ENCODE data around the gene LCN10.

The LCN10 gene

DNA sequence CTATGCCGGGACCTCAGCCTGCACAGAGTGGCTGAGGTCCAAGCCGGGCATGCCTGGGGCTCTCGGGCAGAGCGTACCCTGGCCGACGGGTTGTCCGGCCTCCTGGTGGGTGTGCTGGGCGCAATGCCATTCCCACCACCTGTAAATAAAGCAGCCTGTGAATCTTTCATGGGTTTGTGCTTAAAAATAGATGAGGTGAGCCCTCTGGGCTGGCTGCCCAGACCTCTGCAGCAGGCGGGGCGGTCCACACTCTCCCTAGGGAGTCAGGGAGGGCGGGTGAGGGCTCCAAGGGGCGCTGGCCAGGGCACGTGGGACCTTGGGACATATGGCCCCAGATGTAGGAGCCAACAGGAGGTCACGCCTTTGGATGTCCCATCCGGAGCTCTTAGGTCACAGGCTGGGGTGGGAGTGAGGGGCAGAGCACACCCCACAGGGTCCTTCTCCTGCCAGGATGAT is 51.9 kb downstream of the LCN10 start:
- no peak overlapping the region for H3K27ac ChIP-seq (replicated peaks)
- no peaks in the 10 kb centered on the region for H3K27me3 ChIP-seq (ENCODE audit: insufficient read depth, poor library complexity, severe bottlenecking)
- no peak overlapping the region for H3K4me3 ChIP-seq (replicated peaks; ENCODE audit: insufficient read depth, low read length)
- no peak for DNase-seq (ENCODE audit: low read depth in 1 of 2, low spot score in 1 of 2)
- TF ChIP-seq, protein P1, sequence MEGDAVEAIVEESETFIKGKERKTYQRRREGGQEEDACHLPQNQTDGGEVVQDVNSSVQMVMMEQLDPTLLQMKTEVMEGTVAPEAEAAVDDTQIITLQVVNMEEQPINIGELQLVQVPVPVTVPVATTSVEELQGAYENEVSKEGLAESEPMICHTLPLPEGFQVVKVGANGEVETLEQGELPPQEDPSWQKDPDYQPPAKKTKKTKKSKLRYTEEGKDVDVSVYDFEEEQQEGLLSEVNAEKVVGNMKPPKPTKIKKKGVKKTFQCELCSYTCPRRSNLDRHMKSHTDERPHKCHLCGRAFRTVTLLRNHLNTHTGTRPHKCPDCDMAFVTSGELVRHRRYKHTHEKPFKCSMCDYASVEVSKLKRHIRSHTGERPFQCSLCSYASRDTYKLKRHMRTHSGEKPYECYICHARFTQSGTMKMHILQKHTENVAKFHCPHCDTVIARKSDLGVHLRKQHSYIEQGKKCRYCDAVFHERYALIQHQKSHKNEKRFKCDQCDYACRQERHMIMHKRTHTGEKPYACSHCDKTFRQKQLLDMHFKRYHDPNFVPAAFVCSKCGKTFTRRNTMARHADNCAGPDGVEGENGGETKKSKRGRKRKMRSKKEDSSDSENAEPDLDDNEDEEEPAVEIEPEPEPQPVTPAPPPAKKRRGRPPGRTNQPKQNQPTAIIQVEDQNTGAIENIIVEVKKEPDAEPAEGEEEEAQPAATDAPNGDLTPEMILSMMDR (IDR thresholded peaks at IDR 0.05; ENCODE audit: insufficient read depth, low read length), result no peak
- TF ChIP-seq SPI1 (IDR thresholded peaks at IDR 0.05; ENCODE audit: borderline replicate concordance, low read depth) (no peak), POLR2AphosphoS5 (IDR thresholded peaks at IDR 0.05; ENCODE audit: low read depth) (no peak), GABPA (IDR thresholded peaks at IDR 0.05; ENCODE audit: low read depth) (no peak)
- TF ChIP-seq, protein P2, sequence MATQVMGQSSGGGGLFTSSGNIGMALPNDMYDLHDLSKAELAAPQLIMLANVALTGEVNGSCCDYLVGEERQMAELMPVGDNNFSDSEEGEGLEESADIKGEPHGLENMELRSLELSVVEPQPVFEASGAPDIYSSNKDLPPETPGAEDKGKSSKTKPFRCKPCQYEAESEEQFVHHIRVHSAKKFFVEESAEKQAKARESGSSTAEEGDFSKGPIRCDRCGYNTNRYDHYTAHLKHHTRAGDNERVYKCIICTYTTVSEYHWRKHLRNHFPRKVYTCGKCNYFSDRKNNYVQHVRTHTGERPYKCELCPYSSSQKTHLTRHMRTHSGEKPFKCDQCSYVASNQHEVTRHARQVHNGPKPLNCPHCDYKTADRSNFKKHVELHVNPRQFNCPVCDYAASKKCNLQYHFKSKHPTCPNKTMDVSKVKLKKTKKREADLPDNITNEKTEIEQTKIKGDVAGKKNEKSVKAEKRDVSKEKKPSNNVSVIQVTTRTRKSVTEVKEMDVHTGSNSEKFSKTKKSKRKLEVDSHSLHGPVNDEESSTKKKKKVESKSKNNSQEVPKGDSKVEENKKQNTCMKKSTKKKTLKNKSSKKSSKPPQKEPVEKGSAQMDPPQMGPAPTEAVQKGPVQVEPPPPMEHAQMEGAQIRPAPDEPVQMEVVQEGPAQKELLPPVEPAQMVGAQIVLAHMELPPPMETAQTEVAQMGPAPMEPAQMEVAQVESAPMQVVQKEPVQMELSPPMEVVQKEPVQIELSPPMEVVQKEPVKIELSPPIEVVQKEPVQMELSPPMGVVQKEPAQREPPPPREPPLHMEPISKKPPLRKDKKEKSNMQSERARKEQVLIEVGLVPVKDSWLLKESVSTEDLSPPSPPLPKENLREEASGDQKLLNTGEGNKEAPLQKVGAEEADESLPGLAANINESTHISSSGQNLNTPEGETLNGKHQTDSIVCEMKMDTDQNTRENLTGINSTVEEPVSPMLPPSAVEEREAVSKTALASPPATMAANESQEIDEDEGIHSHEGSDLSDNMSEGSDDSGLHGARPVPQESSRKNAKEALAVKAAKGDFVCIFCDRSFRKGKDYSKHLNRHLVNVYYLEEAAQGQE (IDR thresholded peaks at IDR 0.05; ENCODE audit: insufficient replicate concordance, low read depth), result no peak

DNA sequence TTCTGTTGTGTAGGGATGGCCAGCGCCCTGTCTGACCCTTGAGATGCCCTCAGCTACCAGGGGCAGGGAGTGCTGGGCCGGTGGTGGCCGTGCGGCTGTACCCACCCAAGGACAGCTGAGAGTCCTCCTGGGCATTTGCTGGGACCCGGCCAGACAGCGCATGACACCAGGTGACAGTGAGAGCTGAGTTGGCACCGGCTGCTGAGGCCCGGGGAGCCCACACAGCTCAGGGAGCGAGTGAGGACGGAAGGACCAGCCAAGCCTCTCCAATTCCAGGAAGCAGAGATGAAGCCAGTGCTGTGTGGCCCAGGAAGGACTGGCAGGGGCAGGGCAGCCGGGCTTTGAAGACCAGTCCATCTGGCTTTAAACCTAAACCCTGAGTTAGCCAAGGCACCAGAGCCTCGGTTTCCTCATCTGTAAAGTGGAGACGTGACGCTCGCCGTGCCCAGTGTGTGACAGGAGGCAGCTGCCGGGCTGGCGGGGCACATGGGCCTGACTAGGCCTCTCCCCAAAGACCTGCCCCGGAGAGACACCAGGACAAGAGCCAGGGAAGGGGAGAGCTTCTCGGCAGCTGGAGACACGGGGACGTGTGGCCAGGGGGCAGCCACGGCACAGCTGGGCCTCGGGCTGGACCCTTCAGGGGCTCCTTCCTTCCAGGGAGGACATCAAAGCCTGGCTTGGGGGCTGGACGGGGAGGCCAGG is 52.5 kb downstream of the LCN10 start:
- H3K4me3 ChIP-seq (replicated peaks; ENCODE audit: insufficient read depth, low read length), result no peak overlapping the region
- TF ChIP-seq GABPA (IDR thresholded peaks at IDR 0.05; ENCODE audit: low read depth), result no peak
- TF ChIP-seq, protein P2 (IDR thresholded peaks at IDR 0.05; ENCODE audit: insufficient replicate concordance, low read depth), result no peak
- no peak for TF ChIP-seq POLR2AphosphoS5 (IDR thresholded peaks at IDR 0.05; ENCODE audit: low read depth)
- TF ChIP-seq SPI1 (IDR thresholded peaks at IDR 0.05; ENCODE audit: borderline replicate concordance, low read depth), result no peak
- TF ChIP-seq, protein P1 (IDR thresholded peaks at IDR 0.05; ENCODE audit: insufficient read depth, low read length), result no peak
- no peak overlapping the region for H3K27ac ChIP-seq (replicated peaks)
- H3K27me3 ChIP-seq (ENCODE audit: insufficient read depth, poor library complexity, severe bottlenecking), result no peaks in the 10 kb centered on the region
- DNase-seq (ENCODE audit: low read depth in 1 of 2, low spot score in 1 of 2), result no peak

DNA sequence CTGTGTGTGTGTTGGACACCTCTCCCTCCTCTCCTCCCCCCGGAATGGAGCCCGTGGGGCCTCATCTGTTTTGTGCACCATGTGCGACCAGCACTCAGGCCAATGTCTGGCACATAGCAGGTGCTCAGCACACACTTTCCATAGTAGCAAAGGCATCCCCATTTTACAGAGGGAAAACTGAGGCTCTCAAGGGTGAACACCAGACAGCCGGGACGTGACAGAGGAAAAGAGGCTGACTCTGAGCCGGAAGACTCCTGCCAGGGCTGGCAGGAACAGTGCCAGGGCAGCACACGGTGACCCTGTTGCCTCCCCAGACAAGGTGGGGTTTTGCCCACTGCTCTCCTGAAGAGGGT is 53.7 kb downstream of the LCN10 start:
- H3K4me3 ChIP-seq (replicated peaks; ENCODE audit: insufficient read depth, low read length), result no peak overlapping the region
- DNase-seq (ENCODE audit: low read depth in 1 of 2, low spot score in 1 of 2), result no peak
- no peak overlapping the region for H3K27ac ChIP-seq (replicated peaks)
- TF ChIP-seq, protein P1 (IDR thresholded peaks at IDR 0.05; ENCODE audit: insufficient read depth, low read length), result no peak
- TF ChIP-seq, protein P2 (IDR thresholded peaks at IDR 0.05; ENCODE audit: insufficient replicate concordance, low read depth), result no peak
- TF ChIP-seq POLR2AphosphoS5 (IDR thresholded peaks at IDR 0.05; ENCODE audit: low read depth) (no peak), GABPA (IDR thresholded peaks at IDR 0.05; ENCODE audit: low read depth) (no peak), SPI1 (IDR thresholded peaks at IDR 0.05; ENCODE audit: borderline replicate concordance, low read depth) (no peak)
- H3K27me3 ChIP-seq (ENCODE audit: insufficient read depth, poor library complexity, severe bottlenecking), result no peaks in the 10 kb centered on the region
